Renal cortex interstitium (tissue), 15 donors: ENCODE data around the gene RAC2. TPM values are rescaled to one million over a fixed set of nuclear protein-coding genes. Genes with fewer than 3 reads are reported as not detected.

Experiments used
- DNase-seq, 11 donors: peaks; one replicate each; pipeline ENCODE4 v3.0.0-alpha.2; 2013; ENCODE audit warnings: low read depth in 9 of 11, low spot score in 4 of 11; ENCODE audit errors: extremely low read depth in 1 of 11
- long read RNA-seq, 16 experiments: transcript quantifications; one replicate each; lab custom pipeline, GENCODE V29; 2026
- polyA plus RNA-seq, 3 donors: library from polyadenylated mRNA; unstranded; fragments of 120-200 nt; gene quantifications; one replicate each; pipeline ENCODE4 v1.2.1, GENCODE V29; 2013; ENCODE audit not compliant: insufficient read length in 3 of 3

RAC2 gene
- polyA plus RNA-seq, result 1 to 10 TPM; 5.2 to 6.7 (median 6.3) TPM
- long read RNA-seq, donor 1, partial matches to known transcripts, result 0 of 2 reads
- long read RNA-seq, donor 1, other reads (novel, unspliced or antisense), result 0 of 2 reads
- long read RNA-seq, donor 2, partial matches to known transcripts, result 0 of 2 reads
- long read RNA-seq, donor 2, other reads (novel, unspliced or antisense), result 0 of 2 reads
- long read RNA-seq, donor 3, partial matches to known transcripts, result 0 of 3 reads
- long read RNA-seq, donor 3, other reads (novel, unspliced or antisense), result 0 of 3 reads
- long read RNA-seq, donor 4, partial matches to known transcripts, result 0 of 1 reads
- long read RNA-seq, donor 4, other reads (novel, unspliced or antisense), result 0 of 1 reads
- long read RNA-seq, donor 5, partial matches to known transcripts, result 0 of 2 reads
- long read RNA-seq, donor 5, other reads (novel, unspliced or antisense), result 0 of 2 reads
- long read RNA-seq, donor 6, partial matches to known transcripts, result 0 of 4 reads
- long read RNA-seq, donor 6, other reads (novel, unspliced or antisense), result 0 of 4 reads
- long read RNA-seq, donor 7, transcript RAC2-201 (7 exons, 1,482 nt), result major isoform, 5 of 6 reads
- long read RNA-seq, donor 7, partial matches to known transcripts, result 0 of 6 reads
- long read RNA-seq, donor 7, other reads (novel, unspliced or antisense), result 0 of 6 reads
- long read RNA-seq, donor 8, transcript RAC2-201 (7 exons, 1,482 nt), result major isoform, 7 of 9 reads
- long read RNA-seq, donor 8, partial matches to known transcripts, result 0 of 9 reads
- long read RNA-seq, donor 8, other reads (novel, unspliced or antisense), result 0 of 9 reads
- long read RNA-seq, donor 9, partial matches to known transcripts, result 0 of 1 reads
- long read RNA-seq, donor 9, other reads (novel, unspliced or antisense), result 0 of 1 reads
- long read RNA-seq, donor 10, partial matches to known transcripts, result 0 of 1 reads
- long read RNA-seq, donor 10, other reads (novel, unspliced or antisense), result 0 of 1 reads
- long read RNA-seq, donor 11, partial matches to known transcripts, result 0 of 2 reads
- long read RNA-seq, donor 11, other reads (novel, unspliced or antisense), result 0 of 2 reads
- long read RNA-seq, donor 12, partial matches to known transcripts, result 0 of 1 reads
- long read RNA-seq, donor 12, other reads (novel, unspliced or antisense), result 0 of 1 reads
- long read RNA-seq, donor 13, transcript RAC2-201 (7 exons, 1,482 nt), result major isoform, 6 of 6 reads
- long read RNA-seq, donor 13, partial matches to known transcripts, result 0 of 6 reads
- long read RNA-seq, donor 13, other reads (novel, unspliced or antisense), result 0 of 6 reads
- long read RNA-seq, donor 14, partial matches to known transcripts, result 0 of 4 reads
- long read RNA-seq, donor 14, other reads (novel, unspliced or antisense), result 0 of 4 reads
- long read RNA-seq, donor 15, partial matches to known transcripts, result 0 of 1 reads
- long read RNA-seq, donor 15, other reads (novel, unspliced or antisense), result 0 of 1 reads
- long read RNA-seq, donor 16, partial matches to known transcripts, result 0 of 5 reads
- long read RNA-seq, donor 16, other reads (novel, unspliced or antisense), result 0 of 5 reads

DNA sequence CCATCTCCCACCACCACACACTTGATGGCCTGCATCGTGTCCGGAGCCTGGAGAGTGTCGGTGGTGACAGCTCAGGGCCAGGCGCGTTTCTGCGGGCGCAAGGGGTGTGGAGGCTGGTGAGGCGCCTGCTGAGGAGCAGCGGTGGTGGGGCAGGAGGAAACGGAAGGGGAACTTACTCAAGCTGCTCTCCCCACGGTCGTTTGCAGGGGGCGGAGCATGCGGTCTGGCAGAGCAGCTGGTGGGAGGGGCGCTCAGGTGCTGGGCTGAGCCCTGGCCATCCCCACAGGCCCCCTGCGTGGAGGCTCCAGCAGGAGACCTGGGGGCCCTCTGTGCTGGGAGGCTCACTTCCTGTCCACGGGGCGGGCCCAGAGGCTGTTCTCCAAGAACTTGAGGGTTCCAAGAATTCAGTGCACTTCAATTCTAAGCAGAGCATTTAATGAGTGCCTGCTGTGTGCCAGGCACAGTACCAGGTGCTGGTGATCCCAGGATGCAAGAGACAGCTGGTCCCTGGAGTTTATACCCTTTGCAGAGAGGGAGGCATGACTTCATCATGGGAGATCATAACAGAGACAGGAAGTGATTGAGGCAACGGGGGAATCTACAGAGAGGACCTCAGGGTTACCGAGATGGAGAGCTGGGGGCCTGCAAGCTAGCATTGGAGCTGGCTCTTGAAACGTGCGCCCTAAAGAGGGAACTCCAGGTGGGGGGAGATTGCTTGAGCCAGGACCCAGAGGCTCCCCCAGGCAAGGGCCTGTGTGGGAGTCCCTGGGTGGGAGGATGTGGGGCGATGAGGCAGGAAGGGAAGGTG, at the start of gene RAC2:
Gene RAC2 (minus strand): TSS at position 156 of the 808 bp plus-strand sequence. CDS start 121 bp downstream, at position 35.
- no peak for DNase-seq

DNA sequence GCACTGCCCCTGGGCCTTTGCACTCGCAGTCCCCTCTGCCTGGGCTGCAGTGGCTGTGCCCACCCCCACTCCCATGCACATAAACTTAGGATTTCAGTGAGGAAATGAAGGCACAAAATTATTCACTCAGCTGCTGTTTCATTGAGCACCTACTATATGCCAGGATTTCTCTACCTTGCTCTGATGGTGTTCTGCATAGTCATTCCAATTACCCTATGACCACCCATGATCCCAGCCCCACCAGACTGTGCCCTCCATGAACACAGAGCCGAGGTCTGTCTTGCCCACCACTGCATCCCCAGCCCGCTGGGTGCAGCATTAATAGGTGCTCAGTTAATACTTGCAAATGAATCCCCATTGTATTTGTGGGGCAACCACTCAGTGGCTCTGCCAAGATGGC, 49.1 kb upstream of the RAC2 start:
- no peak for DNase-seq

DNA sequence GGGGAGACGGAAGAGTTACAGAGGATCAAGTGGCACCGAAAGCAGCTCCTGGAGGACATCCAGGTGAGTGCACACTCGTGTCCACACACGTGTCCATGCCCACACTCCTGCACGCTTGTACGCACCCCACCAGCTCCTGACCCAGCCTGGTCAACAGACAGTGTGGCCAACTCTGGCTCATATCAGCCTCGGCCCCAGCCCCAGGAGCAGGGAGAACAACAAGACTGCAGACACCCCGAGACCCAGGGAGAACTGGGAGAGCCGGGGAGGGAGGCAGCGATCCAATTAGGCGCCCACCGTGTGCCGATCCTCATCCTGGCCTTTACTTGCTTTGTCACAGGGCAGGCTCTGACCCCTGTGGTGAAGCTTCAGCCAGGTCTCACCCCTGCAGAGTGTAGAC, 48.6 kb upstream of the RAC2 start:
- DNase-seq, result no peak

DNA sequence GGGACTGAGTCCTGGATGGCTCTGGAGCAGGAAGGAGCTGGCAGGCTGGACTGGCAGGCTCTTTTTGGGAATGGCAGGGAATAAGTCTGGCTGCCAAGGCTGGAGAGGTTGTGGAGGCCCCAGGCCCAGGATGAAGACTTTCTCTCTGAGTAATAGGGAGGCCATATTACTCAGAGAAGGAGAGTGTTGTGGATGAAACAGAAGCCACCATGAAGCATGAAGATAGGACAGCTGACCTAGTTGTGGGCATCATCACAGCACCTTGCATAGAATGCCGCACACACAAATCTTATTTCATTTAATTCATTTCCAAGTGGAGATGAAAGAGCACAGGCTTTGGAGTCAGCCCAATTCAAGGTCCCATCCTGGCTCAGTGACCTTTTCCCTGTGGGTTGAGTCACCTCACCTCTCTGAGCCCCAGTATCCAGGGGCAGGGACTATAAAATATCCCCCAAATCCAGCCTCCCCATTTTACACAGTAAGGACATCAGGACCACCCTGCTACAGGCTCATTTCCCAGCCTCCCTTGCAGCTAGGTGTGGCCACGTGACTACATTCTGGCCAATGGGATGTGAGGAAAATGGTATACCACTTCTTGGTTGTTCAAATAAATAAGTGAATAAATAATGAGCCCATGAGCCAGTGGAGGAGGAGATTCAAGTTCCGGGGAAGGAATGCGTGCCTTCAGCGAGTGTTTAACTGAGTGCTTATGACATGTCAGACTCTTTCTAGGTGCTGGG, 47.7 kb upstream of the RAC2 start:
- DNase-seq, result no peak

DNA sequence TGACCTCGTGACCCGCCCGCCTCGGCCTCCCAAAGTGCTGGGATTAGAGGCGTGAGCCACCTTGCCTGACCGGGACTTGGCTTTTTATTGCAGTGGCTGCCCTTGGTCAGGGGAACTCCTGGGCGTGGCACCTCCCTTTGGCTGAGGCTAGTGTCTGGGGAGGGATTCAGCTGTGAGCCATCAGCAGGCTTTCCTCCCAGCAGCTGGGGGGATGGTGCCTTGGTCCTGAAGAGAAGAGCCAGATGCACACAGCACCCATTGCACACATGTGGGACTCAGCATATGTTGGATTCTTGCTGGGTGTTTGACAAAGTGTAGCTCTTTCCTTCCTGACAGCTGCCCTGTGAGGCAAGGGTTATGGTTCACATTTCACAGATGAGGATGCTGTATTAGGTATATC, 46.7 kb upstream of the RAC2 start:
- DNase-seq, result no peak

DNA sequence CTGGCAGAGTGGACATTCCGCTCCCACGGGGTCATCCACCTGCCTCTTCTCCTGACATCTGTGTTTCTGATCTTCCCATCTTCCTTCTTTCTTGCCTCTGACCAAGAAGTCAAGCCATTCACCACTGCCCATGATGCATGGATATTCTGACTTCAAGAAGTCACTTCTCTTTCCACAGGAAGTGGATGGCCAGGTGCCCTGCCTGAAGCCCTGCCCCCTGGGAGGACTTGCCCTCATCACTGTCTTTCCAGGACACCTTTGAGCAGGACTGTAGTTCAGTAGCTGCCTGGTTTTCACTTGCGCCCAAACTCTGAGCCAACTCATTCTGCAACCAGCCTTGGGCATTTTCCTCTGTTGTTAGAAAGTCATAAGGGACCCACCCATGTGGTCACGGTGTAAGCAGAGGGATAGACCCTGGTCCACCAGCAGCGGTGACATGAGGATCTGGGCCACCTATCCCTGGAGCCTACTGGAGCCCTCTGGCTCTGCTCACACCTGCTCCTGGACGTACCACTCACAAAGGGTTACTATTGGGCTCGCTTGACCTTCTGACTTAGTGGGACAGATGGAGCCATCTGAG, 45.2 kb upstream of the RAC2 start:
- no peak for DNase-seq

DNA sequence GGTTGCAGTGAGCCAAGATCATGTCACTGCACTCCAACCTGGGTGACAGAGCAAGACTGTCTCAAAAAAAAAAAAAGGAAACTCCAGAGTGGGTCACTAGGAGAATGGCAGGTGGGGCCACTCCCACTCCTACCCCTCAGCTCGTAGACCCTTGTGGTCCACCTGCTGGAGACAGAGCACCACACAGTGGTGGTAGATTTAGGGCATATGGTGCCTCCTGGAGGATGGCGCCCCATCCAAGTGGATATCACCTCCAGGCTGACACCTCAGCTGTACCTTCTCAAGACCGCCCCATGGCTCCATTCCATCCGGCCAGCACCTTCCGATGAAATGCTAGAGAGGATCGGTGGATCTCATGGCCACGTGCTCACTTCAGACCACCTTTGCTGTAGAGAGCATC, 44.5 kb upstream of the RAC2 start:
- no peak for DNase-seq

DNA sequence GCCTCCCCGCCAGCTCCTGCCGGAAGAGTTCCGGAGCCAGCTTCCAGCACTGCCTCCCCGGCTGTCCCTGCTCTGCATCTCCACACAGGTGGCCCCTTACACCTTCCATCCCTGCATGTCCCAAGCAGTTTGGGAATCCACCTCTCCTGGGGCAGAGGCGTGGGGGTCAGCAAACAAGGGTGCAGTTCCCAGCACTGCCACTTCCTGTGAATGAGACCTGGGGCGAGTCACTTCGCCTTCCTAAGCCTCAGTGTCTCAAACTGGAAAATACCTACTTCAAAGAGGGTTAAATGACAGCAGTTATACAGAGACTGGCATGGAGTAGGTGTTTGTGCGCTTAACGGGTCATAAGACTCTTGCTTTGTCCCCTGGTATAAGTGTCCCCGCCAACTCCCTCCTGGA, 43.5 kb upstream of the RAC2 start:
- no peak for DNase-seq

DNA sequence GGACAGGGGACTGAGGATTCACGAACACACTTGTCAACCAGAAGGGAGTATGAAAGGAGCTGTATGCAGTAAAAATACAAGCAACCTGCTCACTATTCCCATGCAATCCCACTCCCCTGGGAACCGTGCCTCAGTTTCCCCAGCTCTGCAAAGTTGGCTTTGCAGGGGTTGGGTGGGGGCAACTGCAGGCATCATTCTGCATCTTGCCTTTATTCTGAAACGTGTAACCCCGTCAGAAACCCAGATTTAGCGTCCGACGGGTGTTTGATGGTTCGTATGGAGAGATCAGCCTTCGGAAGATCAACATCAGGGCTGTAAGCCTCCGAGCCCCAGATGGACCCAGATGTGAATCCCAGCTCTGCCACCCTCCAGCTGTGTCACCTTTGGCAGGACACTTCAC, 41.9 kb upstream of the RAC2 start:
- DNase-seq, result no peak

DNA sequence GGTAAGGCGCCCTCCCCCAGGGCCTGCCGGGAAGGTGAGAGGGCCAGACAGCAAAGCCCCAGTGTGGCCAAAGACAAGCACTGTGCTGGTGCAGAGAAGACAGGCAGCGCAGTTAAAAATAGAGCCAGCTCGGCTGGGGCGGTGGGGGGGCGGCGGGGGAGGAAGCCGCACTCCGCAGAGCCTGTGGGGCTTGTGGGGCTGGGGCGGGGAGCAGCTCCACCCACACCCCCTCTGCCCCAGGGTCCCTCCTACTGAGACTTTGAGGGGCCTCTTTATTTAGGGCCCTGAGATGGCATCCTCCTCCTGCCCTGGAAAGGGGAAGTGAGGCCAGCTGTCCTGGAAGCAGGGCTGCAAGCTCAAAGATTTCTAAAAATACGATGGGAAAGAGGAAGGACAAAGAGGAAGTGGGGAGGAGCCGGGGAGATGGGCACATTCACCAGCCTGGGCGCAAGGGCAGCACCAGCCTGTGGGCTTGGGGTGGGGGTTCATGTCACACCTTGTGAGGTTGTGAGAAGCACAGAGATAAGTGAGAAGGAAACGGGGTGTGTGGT, 40.8 kb upstream of the RAC2 start:
- DNase-seq, result no peak

DNA sequence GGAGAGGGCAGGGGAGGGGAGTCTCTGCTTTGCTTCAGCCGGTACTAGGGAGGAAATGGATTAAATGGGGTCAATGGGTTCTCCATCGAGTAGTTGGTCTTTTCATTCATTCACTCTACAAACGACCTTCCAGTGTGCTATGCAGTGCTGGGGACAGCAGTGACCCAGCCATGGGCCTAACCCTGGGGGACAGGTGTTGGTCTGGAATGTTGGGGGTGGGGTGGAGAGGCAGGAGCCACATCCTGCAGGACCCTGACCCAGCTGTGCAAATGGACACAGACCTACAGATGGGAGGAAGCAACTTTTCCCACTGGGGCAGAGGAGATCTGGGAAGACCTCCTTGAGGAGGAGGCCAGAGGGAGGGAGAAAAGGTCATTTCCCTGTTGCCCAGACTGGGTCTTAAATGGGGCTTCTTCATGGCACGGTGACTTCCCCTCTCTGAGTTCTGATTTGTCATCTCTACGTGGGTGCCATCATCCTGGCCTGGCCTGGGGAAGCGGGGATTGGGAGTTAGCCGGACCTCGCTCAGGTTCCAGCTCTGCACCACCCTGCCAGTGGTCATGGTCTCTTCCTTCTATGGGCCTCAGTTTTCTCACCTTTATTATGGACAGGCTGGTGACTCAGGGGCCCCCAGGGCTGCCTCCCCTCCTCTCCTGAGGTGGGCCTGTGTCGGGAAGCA, 40.2 kb upstream of the RAC2 start:
- DNase-seq, result no peak

DNA sequence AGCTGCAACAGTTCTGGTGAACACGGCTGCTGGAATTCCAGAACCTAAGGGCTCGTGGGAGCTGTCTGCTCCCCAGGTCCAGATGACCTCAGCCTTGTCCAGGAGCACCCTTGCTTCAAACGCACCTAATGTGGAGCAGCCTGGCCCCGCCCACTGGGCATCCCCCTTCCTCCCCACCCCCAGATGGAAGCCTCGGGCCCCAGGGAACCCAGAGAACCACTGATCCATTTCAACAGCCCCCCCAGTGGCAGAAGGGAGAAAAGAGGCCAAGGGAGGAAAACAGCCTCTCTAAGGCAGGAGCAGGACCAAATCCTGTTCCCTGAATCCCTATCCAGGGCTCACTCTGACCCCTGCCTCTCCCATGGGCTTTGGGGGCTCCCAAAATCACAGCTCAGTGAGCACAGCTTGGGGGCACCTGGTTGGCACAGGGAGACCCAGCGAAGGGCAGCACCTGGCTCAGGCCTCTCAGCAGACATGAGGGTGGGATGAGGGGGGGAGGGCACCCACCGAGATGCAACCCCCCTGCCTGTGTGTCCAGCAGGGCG, 39.4 kb upstream of the RAC2 start:
- DNase-seq, result no peak

DNA sequence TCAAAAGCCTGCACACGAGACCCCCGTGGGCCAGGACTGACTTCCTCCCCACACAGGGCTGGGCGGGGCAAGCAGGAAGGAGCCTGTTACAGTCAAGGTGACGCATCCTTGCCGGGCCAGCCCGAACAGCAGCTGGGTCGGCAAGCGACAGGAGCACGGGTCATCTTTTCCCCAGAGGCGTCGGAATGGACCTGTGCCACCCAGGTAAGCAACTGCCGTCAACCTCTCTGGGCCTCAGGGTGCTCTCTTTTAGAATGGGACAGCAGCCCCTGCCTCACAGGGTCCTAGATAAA, 38.3 kb upstream of the RAC2 start, which contains the start of gene CYTH4:
Gene CYTH4 (plus strand): TSS at position 124 of the 293 bp plus-strand sequence. CDS start 62 bp downstream, at position 186.
- DNase-seq, result no peak

DNA sequence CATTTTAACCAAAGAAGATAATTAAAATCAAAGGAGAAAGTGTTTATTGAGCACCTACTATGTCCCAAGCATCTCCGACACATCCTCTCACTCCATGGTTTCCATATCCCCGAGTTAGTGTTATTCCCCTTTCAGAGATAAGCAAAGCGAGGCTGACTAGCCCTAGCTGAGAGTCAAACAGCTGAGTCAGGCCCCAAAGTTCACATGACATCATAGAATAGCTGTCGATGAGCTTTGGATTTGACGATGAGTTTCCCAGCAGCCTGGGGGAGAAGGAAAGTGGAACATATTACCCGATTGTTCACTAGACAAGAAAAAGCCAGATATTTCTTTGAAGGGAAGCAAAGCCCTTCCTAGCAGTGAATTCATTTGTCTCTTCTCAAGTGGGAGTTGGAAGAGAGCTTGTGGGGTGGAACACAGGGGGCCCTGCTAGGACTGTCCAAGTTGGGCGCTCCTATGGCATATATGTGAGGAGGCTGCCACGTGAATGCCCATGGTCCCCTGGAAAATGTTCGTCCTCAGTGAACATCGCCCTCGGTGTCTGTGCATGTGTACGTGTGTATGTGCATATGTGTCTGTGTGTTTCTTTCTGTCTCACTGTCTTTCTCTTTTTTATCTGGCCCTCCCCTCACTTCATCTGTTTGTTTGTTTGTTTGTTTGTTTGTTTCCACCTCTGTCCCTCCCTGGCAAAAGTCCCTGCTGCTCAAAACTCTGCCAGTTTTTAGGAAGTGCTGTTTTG, 37.7 kb upstream of the RAC2 start:
- DNase-seq, result no peak

DNA sequence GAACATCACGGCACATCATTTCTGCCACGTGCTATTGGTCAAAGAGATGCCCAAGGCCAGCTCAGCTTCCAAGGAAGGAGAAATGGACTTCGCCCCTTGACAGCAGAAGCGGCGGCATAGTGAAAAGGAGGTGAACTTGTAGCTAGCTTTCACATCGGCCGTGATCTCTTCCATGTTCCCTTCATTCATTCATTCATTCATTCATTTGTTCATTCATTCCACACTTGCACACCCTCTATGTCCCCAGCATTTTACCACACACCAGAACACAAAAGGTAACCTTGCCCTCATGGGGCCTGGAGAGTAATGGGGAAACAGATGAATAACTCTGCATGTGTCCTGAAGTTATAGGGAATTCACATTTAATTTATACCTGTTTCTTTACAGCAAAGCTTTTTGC, 37.1 kb upstream of the RAC2 start:
- no peak for DNase-seq
